T-helper 1 cell treated with Interleukin-12 subunit alpha and Interleukin-12 subunit beta and Interleukin-4 antibody, amounts not matched to agents 30 μg/mL and 1 μg/mL, for 36 hours (primary cell): ENCODE measurements around the gene TRPV3.

ENCODE experiments used
- H3K27ac Mint-ChIP-seq: one replicate; pipeline ENCODE4 v1.8.0; 2021; ENCODE audit warnings: mild to moderate bottlenecking, mixed read lengths
- H3K27me3 Mint-ChIP-seq: one replicate; pipeline ENCODE4 v1.8.0; 2021; ENCODE audit warnings: low read depth, mixed read lengths
- H3K36me3 Mint-ChIP-seq: one replicate; pipeline ENCODE4 v1.8.0; 2021; ENCODE audit warnings: low read depth, mixed read lengths
- H3K4me1 Mint-ChIP-seq: one replicate; pipeline ENCODE4 v1.8.0; 2021; ENCODE audit warnings: low read depth, mixed read lengths
- H3K4me3 Mint-ChIP-seq: one replicate; pipeline ENCODE4 v1.8.0; 2021; ENCODE audit warnings: mild to moderate bottlenecking, moderate library complexity, mixed read lengths
- H3K9me3 Mint-ChIP-seq: one replicate; pipeline ENCODE4 v1.8.0; 2021; ENCODE audit warnings: mixed read lengths

The TRPV3 gene

DNA sequence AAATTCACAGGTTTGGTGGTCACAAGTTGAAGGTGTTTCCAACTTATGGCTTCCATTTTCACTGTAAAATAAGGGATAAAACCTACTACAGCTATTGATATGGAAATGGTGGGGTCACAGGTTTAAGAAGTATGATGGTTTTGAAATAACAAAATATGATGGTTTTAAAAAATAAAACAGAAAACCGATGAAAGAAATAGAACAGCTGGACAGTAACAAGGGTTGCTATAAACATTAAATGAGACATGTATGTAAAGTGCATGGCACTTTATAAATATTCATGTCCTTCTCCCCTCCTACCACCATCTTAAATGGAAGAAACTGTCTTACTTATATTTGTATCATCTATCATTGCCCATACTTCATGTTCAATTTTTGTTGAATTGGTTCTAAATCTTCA, 50.5 kb downstream of the TRPV3 start:
- Mint-ChIP-seq H3K36me3 (no peaks in the 10 kb centered on the region), H3K4me3 (no peak overlapping the region), H3K27ac (no peak overlapping the region)

DNA sequence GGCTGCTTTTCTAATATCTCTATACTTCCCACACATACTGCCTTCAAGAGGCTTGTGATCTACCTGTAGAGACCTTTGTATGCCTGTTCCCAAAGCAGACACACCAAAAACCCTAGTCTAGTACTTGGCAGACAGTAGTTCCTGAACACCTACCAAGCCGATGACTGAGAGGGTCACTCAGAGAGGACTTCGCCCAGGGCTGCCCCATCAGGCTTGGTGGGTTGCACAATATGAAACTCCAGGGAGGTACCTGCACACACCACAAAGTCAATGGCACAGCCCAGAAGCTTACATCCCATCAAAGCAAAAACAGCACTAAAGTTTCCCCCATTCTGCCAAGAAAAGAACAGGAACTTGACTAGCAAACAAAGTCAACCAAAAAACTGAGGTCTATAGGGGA, 51.6 kb downstream of the TRPV3 start:
- H3K27me3 Mint-ChIP-seq = peaks cover 6% of the 10 kb centered on the region
- peaks cover 6% of the 10 kb centered on the region for H3K9me3 Mint-ChIP-seq
- H3K36me3 Mint-ChIP-seq = no peaks in the 10 kb centered on the region
- no peaks in the 10 kb centered on the region for H3K4me1 Mint-ChIP-seq
- no peak overlapping the region for H3K4me3 Mint-ChIP-seq
- H3K27ac Mint-ChIP-seq = no peak overlapping the region

More for the DNA sequence above, 50.5 kb downstream of the TRPV3 start:
- peaks cover 3% of the 10 kb centered on the region for H3K27me3 Mint-ChIP-seq
- H3K4me1 Mint-ChIP-seq = no peaks in the 10 kb centered on the region
- peaks cover 6% of the 10 kb centered on the region for H3K9me3 Mint-ChIP-seq

DNA sequence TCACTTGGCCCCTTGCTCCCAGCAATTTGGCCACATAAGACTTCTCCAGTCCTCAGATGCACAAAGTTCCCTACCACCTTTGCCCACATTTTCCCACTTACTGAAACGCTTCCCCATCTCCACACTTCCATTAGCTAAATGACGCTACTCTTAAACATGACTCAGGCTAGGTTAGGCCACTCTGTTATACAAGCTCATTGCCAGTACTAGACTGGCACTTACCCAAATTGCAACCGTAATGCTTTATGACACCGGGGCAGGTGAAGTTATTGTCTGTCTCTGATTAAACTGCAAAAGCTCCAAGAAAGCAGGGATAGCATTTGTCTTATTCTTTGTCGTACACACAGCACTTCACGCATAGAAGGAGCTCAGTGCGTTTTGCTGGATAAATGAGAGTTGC, 52.6 kb downstream of the TRPV3 start:
- H3K36me3 Mint-ChIP-seq = no peaks in the 10 kb centered on the region
- H3K9me3 Mint-ChIP-seq = peaks cover 6% of the 10 kb centered on the region
- H3K27me3 Mint-ChIP-seq = peaks cover 9% of the 10 kb centered on the region
- H3K4me1 Mint-ChIP-seq = no peaks in the 10 kb centered on the region
- no peak overlapping the region for H3K27ac Mint-ChIP-seq
- no peak overlapping the region for H3K4me3 Mint-ChIP-seq

- no peaks in the 10 kb centered on the region for H3K9me3 Mint-ChIP-seq
- no peak overlapping the region for H3K4me3 Mint-ChIP-seq
- peaks cover 9% of the 10 kb centered on the region for H3K27me3 Mint-ChIP-seq
- H3K4me1 Mint-ChIP-seq = no peaks in the 10 kb centered on the region
- no peaks in the 10 kb centered on the region for H3K36me3 Mint-ChIP-seq
- no peak overlapping the region for H3K27ac Mint-ChIP-seq
These were observed 54.3 kb downstream of the TRPV3 start for GRCh38 chr17:3503285-3503684.

- Mint-ChIP-seq H3K27ac (no peak overlapping the region), H3K4me1 (no peaks in the 10 kb centered on the region), H3K9me3 (no peaks in the 10 kb centered on the region), H3K27me3 (peaks cover 7% of the 10 kb centered on the region), H3K4me3 (no peak overlapping the region), H3K36me3 (no peaks in the 10 kb centered on the region)
These were observed 55.1 kb downstream of the TRPV3 start for GRCh38 chr17:3502466-3502865.

GRCh38 chr17:3501344-3501743, 56.3 kb downstream of the TRPV3 start:
- Mint-ChIP-seq H3K4me3 (no peak overlapping the region), H3K36me3 (no peaks in the 10 kb centered on the region), H3K27ac (no peak overlapping the region), H3K27me3 (peaks cover 5% of the 10 kb centered on the region), H3K9me3 (no peaks in the 10 kb centered on the region), H3K4me1 (no peaks in the 10 kb centered on the region)

GRCh38 chr17:3497101-3497500, 60.5 kb downstream of the TRPV3 start:
- Mint-ChIP-seq H3K27ac (no peak overlapping the region), H3K4me3 (no peak overlapping the region), H3K9me3 (no peaks in the 10 kb centered on the region), H3K36me3 (no peaks in the 10 kb centered on the region), H3K4me1 (no peaks in the 10 kb centered on the region), H3K27me3 (peaks cover 9% of the 10 kb centered on the region)

GRCh38 chr17:3485481-3486068, 72.0 kb downstream of the TRPV3 start:
- H3K27ac Mint-ChIP-seq = no peak overlapping the region
- H3K27me3 Mint-ChIP-seq = peaks cover 32% of the 10 kb centered on the region
- H3K9me3 Mint-ChIP-seq = no peaks in the 10 kb centered on the region
- no peak overlapping the region for H3K4me3 Mint-ChIP-seq
- H3K36me3 Mint-ChIP-seq = no peaks in the 10 kb centered on the region
- no peaks in the 10 kb centered on the region for H3K4me1 Mint-ChIP-seq

- H3K36me3 Mint-ChIP-seq = no peaks in the 10 kb centered on the region
- no peaks in the 10 kb centered on the region for H3K4me1 Mint-ChIP-seq
- no peak overlapping the region for H3K4me3 Mint-ChIP-seq
- peaks cover 34% of the 10 kb centered on the region for H3K27me3 Mint-ChIP-seq
- H3K9me3 Mint-ChIP-seq = no peaks in the 10 kb centered on the region
- no peak overlapping the region for H3K27ac Mint-ChIP-seq
These were observed 74.8 kb downstream of the TRPV3 start for GRCh38 chr17:3482852-3483251.

- Mint-ChIP-seq H3K27me3 (peaks cover 20% of the 10 kb centered on the region), H3K9me3 (no peaks in the 10 kb centered on the region), H3K4me3 (no peak overlapping the region), H3K36me3 (no peaks in the 10 kb centered on the region), H3K4me1 (no peaks in the 10 kb centered on the region), H3K27ac (no peak overlapping the region)
These were observed 77.6 kb downstream of the TRPV3 start for GRCh38 chr17:3479988-3480387.

- H3K27ac Mint-ChIP-seq = no peak within 1 kb of the TSS
- no peak within 1 kb of the TSS for H3K4me3 Mint-ChIP-seq
- no peaks in the 10 kb centered on the region for H3K4me1 Mint-ChIP-seq
- H3K9me3 Mint-ChIP-seq = no peaks in the 10 kb centered on the region
- peaks cover 9% of the 10 kb centered on the region for H3K27me3 Mint-ChIP-seq
- H3K36me3 Mint-ChIP-seq = no peaks in the 10 kb centered on the region
These were observed 81.6 kb downstream of the TRPV3 start, which contains the start of gene ASPA for GRCh38 chr17:3475812-3476610. ASPA (plus strand) TSS chr17:3475997; CDS start chr17:3476160, 163 bp downstream.

DNA sequence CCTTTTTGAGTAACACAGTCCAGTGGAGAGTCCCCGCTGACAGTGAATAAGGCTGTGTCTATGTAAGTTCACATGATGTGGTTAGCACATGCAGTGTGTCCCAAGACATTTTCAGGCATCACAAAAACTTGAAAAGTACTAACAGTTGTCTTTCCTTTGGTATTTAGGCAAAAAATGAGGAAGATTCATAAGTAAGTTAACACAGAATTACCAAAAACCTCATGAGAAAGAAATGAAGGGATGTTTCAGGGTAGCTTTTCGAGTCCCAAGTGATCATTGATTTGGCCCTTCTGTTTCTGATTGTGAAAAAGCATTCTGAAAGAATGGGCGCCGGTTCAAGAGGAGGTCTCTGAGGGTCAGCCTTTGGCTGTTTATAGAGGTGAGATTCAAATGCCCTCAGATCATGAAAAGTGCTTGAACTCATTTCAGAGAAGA, 82.3 kb downstream of the TRPV3 start:
- Mint-ChIP-seq H3K27me3 (peaks cover 9% of the 10 kb centered on the region), H3K27ac (no peak overlapping the region), H3K4me3 (no peak overlapping the region), H3K9me3 (no peaks in the 10 kb centered on the region), H3K36me3 (no peaks in the 10 kb centered on the region), H3K4me1 (no peaks in the 10 kb centered on the region)

- Mint-ChIP-seq H3K27me3 (peaks cover 6% of the 10 kb centered on the region), H3K4me3 (no peak overlapping the region), H3K27ac (no peak overlapping the region), H3K4me1 (no peaks in the 10 kb centered on the region), H3K9me3 (no peaks in the 10 kb centered on the region), H3K36me3 (no peaks in the 10 kb centered on the region)
These were observed 83.4 kb downstream of the TRPV3 start for GRCh38 chr17:3474212-3474611.

GRCh38 chr17:3472137-3472536, 85.5 kb downstream of the TRPV3 start:
- no peaks in the 10 kb centered on the region for H3K9me3 Mint-ChIP-seq
- no peak overlapping the region for H3K27ac Mint-ChIP-seq
- peaks cover 4% of the 10 kb centered on the region for H3K27me3 Mint-ChIP-seq
- H3K4me3 Mint-ChIP-seq = no peak overlapping the region
- no peaks in the 10 kb centered on the region for H3K4me1 Mint-ChIP-seq
- H3K36me3 Mint-ChIP-seq = no peaks in the 10 kb centered on the region

DNA sequence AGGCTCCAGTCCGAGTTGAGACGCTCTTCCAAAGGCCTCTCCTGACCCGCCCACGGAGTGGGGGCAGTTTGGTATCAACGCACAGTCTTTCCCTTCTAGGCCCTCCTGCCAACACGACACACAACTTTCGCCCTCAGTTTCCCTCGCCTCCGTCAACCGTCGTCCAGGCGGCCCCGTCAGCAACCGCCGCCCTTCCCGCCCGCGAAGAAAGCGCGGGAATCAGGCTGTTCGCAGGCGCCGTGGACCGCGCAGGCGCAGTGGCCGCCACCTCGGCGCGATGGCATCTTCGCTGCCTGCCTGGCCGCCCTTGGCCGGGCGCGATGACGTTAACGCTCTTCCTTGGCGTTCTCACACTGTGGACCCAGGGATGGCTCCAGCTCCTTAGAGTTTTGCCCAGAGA, 86.0 kb downstream of the TRPV3 start, which contains the start of gene SPATA22:
SPATA22 (minus strand) TSS at position 221 of the 400 bp plus-strand sequence. CDS start 2,494 bp downstream, outside the sequence.
- Mint-ChIP-seq H3K9me3 (no peaks in the 10 kb centered on the region), H3K4me1 (no peaks in the 10 kb centered on the region), H3K27ac (no peak within 1 kb of the TSS), H3K36me3 (no peaks in the 10 kb centered on the region), H3K4me3 (no peak within 1 kb of the TSS), H3K27me3 (peaks cover 4% of the 10 kb centered on the region)
